Endothelial cell of umbilical vein (primary cell): ENCODE measurements around the gene SPP2. TPM values are rescaled to one million over a fixed set of nuclear protein-coding genes. Genes with fewer than 3 reads are reported as not detected.

ENCODE experiments used
- BruUV-seq: library from RNA; stranded (reverse); fragments of 400-500 nt; replicated peaks from 2 replicates; lab custom pipeline; 2021; lab: Mats Ljungman, UMichigan
- CTCF ChIA-PET: fragments of 300-600, 350-600 bp; sonication (Branson Sonifier 250); formaldehyde crosslinking; loops from one replicate; lab custom pipeline; 2021; ENCODE audit warnings: antibody characterized with exemption, inconsistent platforms; lab: Charles Lee
- POLR2A ChIA-PET: fragments of 300-600, 350-600 bp; sonication (Branson Sonifier 250); formaldehyde crosslinking; loops from one replicate; lab custom pipeline; 2021; ENCODE audit warnings: antibody characterized with exemption, inconsistent platforms; lab: Charles Lee
- DNase-seq: peaks from one replicate; pipeline ENCODE4 v3.0.0-alpha.2; 2011; ENCODE audit warnings: low read depth, low spot score
- FAIRE-seq: peaks from 2 replicates; lab custom pipeline; 2011; peaks lifted over from hg19 to GRCh38; lab: Jason Lieb, UNC
- H2AFZ ChIP-seq: 2 replicates; pipeline ENCODE4 v1.6.0; 2012; ENCODE audit warnings: low read depth, low read length, control low read depth, inconsistent platforms
- H3K27ac ChIP-seq: 2 replicates; pipeline ENCODE4 v1.5.1; 2011; ENCODE audit warnings: low read depth, mild to moderate bottlenecking, control low read depth, low read length, moderate library complexity; ENCODE audit not compliant: insufficient read depth
- H3K27me3 ChIP-seq, 2 experiments: 2 replicates each; pipeline versions ENCODE4 v1.6.0 to v1.6.1; 2011; ENCODE audit warnings: low read length in 2 of 2, mixed read lengths in 1 of 2; ENCODE audit not compliant: control insufficient read depth in 2 of 2, insufficient read depth in 2 of 2
- H3K36me3 ChIP-seq, 2 experiments: 2 replicates in 1 of 2; 3 replicates in 1 of 2; pipeline ENCODE4 v1.5.1; 2011; ENCODE audit warnings: low read length in 2 of 2, mild to moderate bottlenecking in 1 of 2, moderate library complexity in 1 of 2; ENCODE audit not compliant: control insufficient read depth in 2 of 2, insufficient read depth in 2 of 2; ENCODE audit errors: extremely low read depth in 1 of 2
- H3K4me1 ChIP-seq: 3 replicates; pipeline ENCODE4 v1.5.1; 2011; ENCODE audit warnings: mild to moderate bottlenecking, low read length; ENCODE audit not compliant: control insufficient read depth, insufficient read depth; ENCODE audit errors: extremely low read depth
- H3K4me2 ChIP-seq: 2 replicates; pipeline ENCODE4 v1.6.1; 2011; ENCODE audit warnings: low read length, control low read depth, mixed read lengths; ENCODE audit not compliant: insufficient read depth
- H3K4me3 ChIP-seq, 3 experiments: fragments of 200-600 bp in 1 of 3; sonication (generic), shearing (Covaris generic) in 1 of 3; replicated peaks in 1 of 3; 2 replicates each; pipeline ENCODE4 v1.5.1; 2011 to 2016; ENCODE audit warnings: control low read depth in 3 of 3, low read length in 3 of 3, mild to moderate bottlenecking in 2 of 3, inconsistent platforms in 1 of 3, low read depth in 1 of 3, moderate library complexity in 1 of 3; ENCODE audit not compliant: insufficient read depth in 1 of 3
- H3K79me2 ChIP-seq: 2 replicates; pipeline ENCODE4 v1.6.0; 2012; ENCODE audit warnings: low read length, inconsistent platforms; ENCODE audit not compliant: control insufficient read depth, insufficient read depth
- H3K9ac ChIP-seq: replicated peaks from 2 replicates; pipeline ENCODE3; 2011; ENCODE audit warnings: low read length, control low read depth; ENCODE audit not compliant: insufficient read depth; ENCODE audit errors: extremely low read depth
- H3K9me1 ChIP-seq: replicated peaks from 3 replicates; pipeline ENCODE4 v1.6.0; 2011; ENCODE audit warnings: mild to moderate bottlenecking, low read length; ENCODE audit not compliant: control insufficient read depth, insufficient read depth; ENCODE audit errors: extremely low read depth
- H3K9me3 ChIP-seq: replicated peaks from 2 replicates; pipeline ENCODE4 v1.5.1; 2012; ENCODE audit warnings: low read length, inconsistent platforms; ENCODE audit not compliant: control insufficient read depth, insufficient read depth
- H4K20me1 ChIP-seq: replicated peaks from 2 replicates; pipeline ENCODE3; 2011; ENCODE audit warnings: mild to moderate bottlenecking, low read length; ENCODE audit not compliant: control insufficient read depth, insufficient read depth; ENCODE audit errors: extremely low read depth
- EZH2 ChIP-seq: IDR thresholded peaks from 2 replicates; pipeline ENCODE4 v1.6.1; 2012; ENCODE audit warnings: borderline replicate concordance, low read depth, mild to moderate bottlenecking, moderate library complexity, low read length, inconsistent platforms; ENCODE audit not compliant: severe bottlenecking
- FOS ChIP-seq: IDR thresholded peaks from 2 replicates; pipeline ENCODE4 v1.6.1; 2011; ENCODE audit warnings: mild to moderate bottlenecking, low read length, moderate library complexity, borderline replicate concordance; ENCODE audit not compliant: insufficient read depth
- GATA2 ChIP-seq: IDR thresholded peaks from 2 replicates; pipeline ENCODE4 v1.7.0; 2011; ENCODE audit warnings: low read depth, mild to moderate bottlenecking, moderate library complexity, mixed read lengths, low read length; ENCODE audit not compliant: insufficient read length, insufficient read depth
- JUN ChIP-seq: IDR thresholded peaks from 2 replicates; pipeline ENCODE4 v1.6.1; 2011; ENCODE audit warnings: borderline replicate concordance, low read depth; ENCODE audit not compliant: insufficient read length, insufficient read depth
- MAX ChIP-seq: IDR thresholded peaks from 2 replicates; pipeline ENCODE4 v1.6.1; 2011; ENCODE audit not compliant: insufficient read depth, insufficient read length
- MYC ChIP-seq: IDR thresholded peaks from one replicate; pipeline ENCODE4 v1.6.1; 2011; ENCODE audit warnings: mild to moderate bottlenecking, low read depth, low read length
- POLR2A ChIP-seq: IDR thresholded peaks from 2 replicates; pipeline ENCODE4 v1.6.1; 2012; ENCODE audit warnings: low read depth, mild to moderate bottlenecking, control low read depth, low read length
- POLR2AphosphoS5 ChIP-seq: IDR thresholded peaks from 2 replicates; pipeline ENCODE4 v1.6.1; 2012; ENCODE audit warnings: low read depth, mild to moderate bottlenecking, control low read depth, low read length, moderate library complexity; ENCODE audit not compliant: insufficient read depth
- dilution Hi-C: fragments of 300-500 bp; cut with MboI; formaldehyde crosslinking; loops from one replicate; pipeline ENCODE4 v1.15.0; 2019; ENCODE audit warnings: low sequenced_read_pairs; ENCODE audit not compliant: extremely low pct_ligation_motif_present
- intact Hi-C: fragments of 100-400 bp; cut with micrococcal nuclease; formaldehyde crosslinking; loops from one replicate; pipeline ENCODE4 v1.10.0; 2022
- polyA plus RNA-seq, 4 experiments: library from polyadenylated mRNA; depleted of rRNA in 3 of 4; stranded (reverse) in 3 of 4; unstranded in 1 of 4; fragments of >200 nt; gene quantifications; 2 replicates each; pipeline versions ENCODE4 v1.2.1 to v1.2.3, GENCODE V29; 2011 to 2012; ENCODE audit warnings: missing spikeins in 1 of 4
- total RNA-seq: library from RNA; stranded (reverse); gene quantifications from 2 replicates; pipeline ENCODE4 v1.2.3, GENCODE V29; 2021
- TF ChIP-seq, protein P1 (sequence below), 2 donors: IDR thresholded peaks; 1 replicate in 1 of 2; 2 replicates in 1 of 2; pipeline ENCODE4 v1.5.1; 2011; ENCODE audit warnings: low read length in 2 of 2, mild to moderate bottlenecking in 2 of 2, moderate library complexity in 2 of 2, control low read depth in 1 of 2, inconsistent platforms in 1 of 2, low read depth in 1 of 2; ENCODE audit not compliant: insufficient read depth in 1 of 2; ENCODE audit errors: extremely low read depth in 1 of 2

SPP2 gene
- total and polyA plus RNA-seq, 2 donors (not counting 3 experiments of a cell fraction or from before 2014, with no cell fraction given) = not detected

GRCh38 chr2:234051374-234052070 is 1.0 kb downstream of the SPP2 start:
- Histone ChIP-seq H2AFZ (no peak overlapping the region), H3K27ac (no peak overlapping the region), H3K79me2 (no peaks in the 10 kb centered on the region), H3K4me3 (no peak overlapping the region), H3K4me1 (no peaks in the 10 kb centered on the region), H3K4me2 (no peak overlapping the region), H3K9me3 (no peaks in the 10 kb centered on the region), H3K9me1 (no peaks in the 10 kb centered on the region), H3K36me3 (no peaks in the 10 kb centered on the region), H4K20me1 (no peaks in the 10 kb centered on the region), H3K27me3 (peaks cover 0 to 3% of the 10 kb centered on the region in 2 experiments), H3K9ac (no peak overlapping the region)
- DNase-seq (no peak), FAIRE-seq (no peak)
- ChIA-PET CTCF (no interaction called here), POLR2A (no interaction called here)
- dilution Hi-C loops = no loop called here
- intact Hi-C loops = no loop called here
- no peak for TF ChIP-seq FOS
- TF ChIP-seq, protein P1, sequence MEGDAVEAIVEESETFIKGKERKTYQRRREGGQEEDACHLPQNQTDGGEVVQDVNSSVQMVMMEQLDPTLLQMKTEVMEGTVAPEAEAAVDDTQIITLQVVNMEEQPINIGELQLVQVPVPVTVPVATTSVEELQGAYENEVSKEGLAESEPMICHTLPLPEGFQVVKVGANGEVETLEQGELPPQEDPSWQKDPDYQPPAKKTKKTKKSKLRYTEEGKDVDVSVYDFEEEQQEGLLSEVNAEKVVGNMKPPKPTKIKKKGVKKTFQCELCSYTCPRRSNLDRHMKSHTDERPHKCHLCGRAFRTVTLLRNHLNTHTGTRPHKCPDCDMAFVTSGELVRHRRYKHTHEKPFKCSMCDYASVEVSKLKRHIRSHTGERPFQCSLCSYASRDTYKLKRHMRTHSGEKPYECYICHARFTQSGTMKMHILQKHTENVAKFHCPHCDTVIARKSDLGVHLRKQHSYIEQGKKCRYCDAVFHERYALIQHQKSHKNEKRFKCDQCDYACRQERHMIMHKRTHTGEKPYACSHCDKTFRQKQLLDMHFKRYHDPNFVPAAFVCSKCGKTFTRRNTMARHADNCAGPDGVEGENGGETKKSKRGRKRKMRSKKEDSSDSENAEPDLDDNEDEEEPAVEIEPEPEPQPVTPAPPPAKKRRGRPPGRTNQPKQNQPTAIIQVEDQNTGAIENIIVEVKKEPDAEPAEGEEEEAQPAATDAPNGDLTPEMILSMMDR (IDR thresholded peaks at IDR 0.05; ENCODE audit: extremely low read depth in 1 of 2, insufficient read depth in 1 of 2, low read depth in 1 of 2, low read length in 2 of 2) = no peak
- TF ChIP-seq JUN = no peak
- no peak for TF ChIP-seq MAX
- TF ChIP-seq POLR2A = no peak
- no peak for TF ChIP-seq GATA2
- no peak for TF ChIP-seq MYC
- TF ChIP-seq POLR2AphosphoS5 = no peak
- no peak for TF ChIP-seq EZH2
- no TSS peak for BruUV-seq
